SK-N-MC (cell line): ENCODE data around the gene SMYD3.

Experiments used
- DNase-seq: peaks from one replicate; pipeline ENCODE4 v3.0.0-alpha.2; 2011; ENCODE audit warnings: low read depth, low spot score
- H3K27ac ChIP-seq: fragments of 200-600 bp; sonication (generic); 2 replicates; pipeline ENCODE4 v1.5.1; 2016; ENCODE audit warnings: mixed run types
- H3K36me3 ChIP-seq: fragments of 200-600 bp; sonication (generic); 2 replicates; pipeline ENCODE4 v1.6.1; 2017; ENCODE audit warnings: antibody characterized with exemption, low read length, mixed read lengths; ENCODE audit not compliant: insufficient read depth
- H3K4me3 ChIP-seq: fragments of 200-600 bp; sonication (generic); 2 replicates; pipeline ENCODE4 v1.5.1; 2016
- H3K9ac ChIP-seq: fragments of 200-600 bp; sonication (generic); 2 replicates; pipeline ENCODE4 v1.8.0; 2017; ENCODE audit warnings: mixed run types, mixed read lengths; ENCODE audit not compliant: insufficient read length
- H3K9me3 ChIP-seq: fragments of 200-600 bp; sonication (generic); 2 replicates; pipeline ENCODE4 v1.6.1; 2017; ENCODE audit warnings: low read depth, mild to moderate bottlenecking, antibody characterized with exemption, low read length, moderate library complexity, mixed read lengths
- EZH2 ChIP-seq: fragments of 200-600 bp; sonication (generic); IDR thresholded peaks from one replicate; pipeline ENCODE4 v1.6.1; 2017; ENCODE audit warnings: antibody characterized with exemption
- FOXP2 ChIP-seq: optimal IDR thresholded peaks from 2 replicates; pipeline ENCODE3; 2011; ENCODE audit warnings: mild to moderate bottlenecking, moderate library complexity; ENCODE audit not compliant: insufficient read depth; ENCODE audit errors: extremely low read length, control extremely low read depth
- POLR2AphosphoS5 ChIP-seq: IDR thresholded peaks from 2 replicates; pipeline ENCODE4 v1.6.1; 2012; ENCODE audit warnings: mild to moderate bottlenecking, low read depth, low read length, borderline replicate concordance

SMYD3 gene

DNA sequence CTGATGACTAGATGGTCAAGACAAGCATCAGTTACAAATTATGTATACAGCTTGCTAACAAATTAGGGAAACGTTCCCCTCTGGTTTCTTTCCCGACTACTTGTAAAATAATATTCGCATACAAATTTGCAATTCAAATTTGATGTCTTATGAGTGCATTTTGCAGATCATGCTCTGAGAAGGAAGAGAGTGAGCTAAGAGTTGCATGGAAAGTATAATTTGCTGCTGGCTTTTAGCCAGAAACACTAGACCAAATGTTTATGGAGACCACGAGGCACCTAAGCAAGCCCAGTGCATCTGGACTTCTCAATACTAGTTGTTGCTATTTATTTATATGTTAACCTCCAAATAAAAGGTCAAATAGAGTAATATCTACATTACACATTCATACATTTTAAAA lies 216.0 kb downstream of the SMYD3 start:
- Histone ChIP-seq H3K36me3 (no peaks in the 10 kb centered on the region), H3K27ac (peak overlapping the region; percentile 77), H3K4me3 (peak overlapping the region; percentile 61), H3K9me3 (no peaks in the 10 kb centered on the region), H3K9ac (no peak overlapping the region)
- TF ChIP-seq FOXP2 (no peak), POLR2AphosphoS5 (peak; percentile 31; the same call in 1 of the 2 replicates)
- peak; percentile 83 for DNase-seq

GRCh38 chr1:246283771-246284410 lies 223.2 kb downstream of the SMYD3 start:
- no peak for TF ChIP-seq FOXP2
- TF ChIP-seq POLR2AphosphoS5: no peak
- no peak for TF ChIP-seq EZH2
- H3K4me3 ChIP-seq: no peak overlapping the region

GRCh38 chr1:246281639-246282038 lies 225.4 kb downstream of the SMYD3 start:
- Histone ChIP-seq H3K27ac (no peak overlapping the region), H3K4me3 (no peak overlapping the region), H3K36me3 (no peaks in the 10 kb centered on the region), H3K9ac (no peak overlapping the region), H3K9me3 (no peaks in the 10 kb centered on the region)
- TF ChIP-seq FOXP2: no peak
- TF ChIP-seq POLR2AphosphoS5: no peak
- no peak for TF ChIP-seq EZH2
- DNase-seq: no peak

More at GRCh38 chr1:246283771-246284410, 223.2 kb downstream of the SMYD3 start:
- Histone ChIP-seq H3K36me3 (no peaks in the 10 kb centered on the region), H3K9me3 (no peaks in the 10 kb centered on the region), H3K9ac (no peak overlapping the region), H3K27ac (no peak overlapping the region)
- DNase-seq: no peak

DNA sequence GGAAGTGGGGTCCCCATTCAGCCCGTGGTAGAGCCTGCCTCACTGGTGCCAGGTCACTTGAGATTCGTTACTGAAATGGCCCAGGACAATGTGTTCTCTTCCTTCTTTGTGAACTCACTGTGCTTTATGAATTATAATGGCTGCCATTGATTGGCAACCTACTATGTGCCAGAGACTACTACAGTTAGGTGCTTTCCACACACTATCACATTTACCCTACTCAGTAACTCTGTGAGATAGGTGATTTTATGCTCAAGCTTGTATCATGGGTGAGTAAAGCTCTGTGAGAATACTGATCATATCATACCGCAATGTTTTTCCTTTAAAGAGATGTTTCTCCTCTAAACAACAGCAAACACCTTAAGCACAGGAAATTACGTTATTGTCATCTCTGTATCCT lies 225.9 kb downstream of the SMYD3 start:
- no peak overlapping the region for H3K9ac ChIP-seq
- no peak for DNase-seq
- TF ChIP-seq EZH2: no peak
- TF ChIP-seq FOXP2: no peak
- no peak for TF ChIP-seq POLR2AphosphoS5
- H3K9me3 ChIP-seq: no peaks in the 10 kb centered on the region
- H3K27ac ChIP-seq: no peak overlapping the region
- no peaks in the 10 kb centered on the region for H3K36me3 ChIP-seq
- H3K4me3 ChIP-seq: no peak overlapping the region

DNA sequence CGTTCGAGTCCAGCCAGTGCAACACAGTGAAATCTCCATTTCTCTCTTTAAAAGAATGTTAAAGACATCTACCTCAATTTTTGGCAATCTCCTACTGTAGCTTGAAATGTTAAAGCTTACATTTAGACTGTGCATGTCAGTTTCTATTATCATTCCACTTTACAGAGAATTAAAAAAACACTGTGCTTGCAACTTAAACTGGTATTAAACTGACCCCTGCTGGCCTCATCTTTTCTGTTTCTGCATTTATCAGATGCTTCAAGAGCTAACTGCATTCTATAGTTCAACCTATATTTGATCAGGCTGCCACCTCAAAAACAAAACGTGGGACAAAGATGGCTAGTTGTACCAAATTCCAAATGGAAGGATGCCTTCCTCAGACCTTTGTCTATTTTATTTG lies 226.5 kb downstream of the SMYD3 start:
- TF ChIP-seq FOXP2 (no peak), POLR2AphosphoS5 (no peak), EZH2 (no peak)
- H3K9me3 ChIP-seq: no peaks in the 10 kb centered on the region
- DNase-seq: no peak

GRCh38 chr1:246279402-246279801 lies 227.7 kb downstream of the SMYD3 start:
- Histone ChIP-seq H3K27ac (no peak overlapping the region), H3K9me3 (no peaks in the 10 kb centered on the region), H3K9ac (no peak overlapping the region), H3K4me3 (no peak overlapping the region), H3K36me3 (no peaks in the 10 kb centered on the region)
- no peak for DNase-seq
- TF ChIP-seq EZH2 (no peak), POLR2AphosphoS5 (no peak), FOXP2 (no peak)

More for the DNA sequence above, 226.5 kb downstream of the SMYD3 start:
- Histone ChIP-seq H3K36me3 (no peaks in the 10 kb centered on the region), H3K27ac (no peak overlapping the region), H3K4me3 (no peak overlapping the region), H3K9ac (no peak overlapping the region)

- H3K36me3 ChIP-seq: no peaks in the 10 kb centered on the region
- H3K27ac ChIP-seq: no peak overlapping the region
- H3K9ac ChIP-seq: no peak overlapping the region
- H3K4me3 ChIP-seq: no peak overlapping the region
- H3K9me3 ChIP-seq: no peaks in the 10 kb centered on the region
- no peak for TF ChIP-seq POLR2AphosphoS5
- no peak for TF ChIP-seq FOXP2
- no peak for TF ChIP-seq EZH2
- DNase-seq: no peak
These were observed 228.7 kb downstream of the SMYD3 start for GRCh38 chr1:246278371-246278770.

GRCh38 chr1:246275036-246275435 lies 232.0 kb downstream of the SMYD3 start:
- no peaks in the 10 kb centered on the region for H3K36me3 ChIP-seq
- no peak for DNase-seq
- no peak overlapping the region for H3K9ac ChIP-seq
- H3K27ac ChIP-seq: no peak overlapping the region
- no peak overlapping the region for H3K4me3 ChIP-seq
- TF ChIP-seq EZH2 (no peak), FOXP2 (no peak), POLR2AphosphoS5 (no peak)
- no peaks in the 10 kb centered on the region for H3K9me3 ChIP-seq

DNA sequence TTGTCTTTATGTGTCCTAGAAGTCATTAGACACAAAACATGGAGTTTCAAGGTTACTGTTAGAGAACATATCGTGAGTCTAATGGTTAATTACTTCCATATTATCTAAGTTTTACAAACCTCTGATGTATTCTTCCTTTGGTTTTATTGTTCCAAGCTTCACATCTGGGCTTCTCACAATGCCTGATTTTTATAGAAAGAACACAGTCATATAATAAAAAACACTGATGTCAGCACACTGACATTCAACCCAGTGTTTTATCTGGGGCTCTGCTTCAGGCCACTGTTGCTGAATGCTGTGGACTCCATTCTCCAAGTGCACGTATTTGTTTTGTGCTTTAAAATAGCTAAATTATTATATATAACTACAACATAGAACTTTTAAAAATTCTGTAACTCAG lies 232.9 kb downstream of the SMYD3 start:
- TF ChIP-seq POLR2AphosphoS5: no peak
- TF ChIP-seq EZH2: no peak
- TF ChIP-seq FOXP2: no peak
- Histone ChIP-seq H3K9me3 (no peaks in the 10 kb centered on the region), H3K4me3 (no peak overlapping the region), H3K27ac (peak overlapping the region; percentile 31; the same call in 1 of the 2 replicates), H3K9ac (no peak overlapping the region), H3K36me3 (no peaks in the 10 kb centered on the region)
- DNase-seq: no peak
